Uterus (tissue), 2 donors: ENCODE results near the gene STIM1.
"Not testable (repeated sequence)": the region's sequence is repeated elsewhere in the genome, so short reads cannot be mapped to it uniquely, and the experiment has no call there.

Experiments used
- POLR2A ChIP-seq, 2 donors: fragments of 450-650 bp; IDR thresholded peaks; one replicate each; pipeline ENCODE4 v1.6.1; 2016; ENCODE audit warnings: antibody characterized with exemption in 2 of 2, mild to moderate bottlenecking in 1 of 2, moderate library complexity in 1 of 2
- TF ChIP-seq, protein P1 (sequence below), 4 experiments: fragments of 200-600 bp in 2 of 4; fragments of 450-650 bp in 2 of 4; sonication (generic) in 2 of 4; IDR thresholded peaks; one replicate each; pipeline ENCODE4 v1.5.1; 2016 to 2019; ENCODE audit warnings: antibody characterized with exemption in 4 of 4, mild to moderate bottlenecking in 2 of 4, moderate library complexity in 1 of 4

DNA sequence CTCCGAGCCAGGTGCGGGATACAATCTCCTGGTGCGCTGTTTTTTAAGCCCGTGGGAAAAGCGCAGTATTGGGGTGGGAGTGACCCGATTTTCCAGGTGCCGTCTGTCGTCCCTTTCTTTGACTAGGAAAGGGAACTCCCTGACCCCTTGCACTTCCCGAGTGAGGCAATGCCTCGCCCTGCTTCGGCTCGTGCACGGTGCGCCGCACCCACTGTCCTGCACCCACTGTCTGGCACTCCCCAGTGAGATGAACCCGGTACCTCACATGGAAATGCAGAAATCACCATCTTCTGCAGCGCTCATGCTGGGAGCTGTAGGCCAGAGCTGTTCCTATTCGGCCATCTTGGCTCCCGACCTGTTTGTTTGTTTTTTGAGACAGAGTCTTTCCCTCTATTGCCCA lies 44.8 kb downstream of the STIM1 start:
- TF ChIP-seq, protein P1, sequence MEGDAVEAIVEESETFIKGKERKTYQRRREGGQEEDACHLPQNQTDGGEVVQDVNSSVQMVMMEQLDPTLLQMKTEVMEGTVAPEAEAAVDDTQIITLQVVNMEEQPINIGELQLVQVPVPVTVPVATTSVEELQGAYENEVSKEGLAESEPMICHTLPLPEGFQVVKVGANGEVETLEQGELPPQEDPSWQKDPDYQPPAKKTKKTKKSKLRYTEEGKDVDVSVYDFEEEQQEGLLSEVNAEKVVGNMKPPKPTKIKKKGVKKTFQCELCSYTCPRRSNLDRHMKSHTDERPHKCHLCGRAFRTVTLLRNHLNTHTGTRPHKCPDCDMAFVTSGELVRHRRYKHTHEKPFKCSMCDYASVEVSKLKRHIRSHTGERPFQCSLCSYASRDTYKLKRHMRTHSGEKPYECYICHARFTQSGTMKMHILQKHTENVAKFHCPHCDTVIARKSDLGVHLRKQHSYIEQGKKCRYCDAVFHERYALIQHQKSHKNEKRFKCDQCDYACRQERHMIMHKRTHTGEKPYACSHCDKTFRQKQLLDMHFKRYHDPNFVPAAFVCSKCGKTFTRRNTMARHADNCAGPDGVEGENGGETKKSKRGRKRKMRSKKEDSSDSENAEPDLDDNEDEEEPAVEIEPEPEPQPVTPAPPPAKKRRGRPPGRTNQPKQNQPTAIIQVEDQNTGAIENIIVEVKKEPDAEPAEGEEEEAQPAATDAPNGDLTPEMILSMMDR (IDR thresholded peaks at IDR 0.05): not testable (repeated sequence)
- TF ChIP-seq POLR2A (IDR thresholded peaks at IDR 0.05): not testable (repeated sequence)
